Skeletal muscle satellite cell (primary cell): ENCODE measurements around the gene ZNF618.

Source experiments
- H3K27me3 ChIP-seq: 2 replicates; pipeline ENCODE4 v1.7.0; 2013; ENCODE audit warnings: low read length; ENCODE audit not compliant: control insufficient read depth, insufficient read depth
- H3K36me3 ChIP-seq: 2 replicates; pipeline ENCODE4 v1.7.0; 2013; ENCODE audit warnings: mild to moderate bottlenecking, control low read depth, low read length; ENCODE audit not compliant: insufficient read depth
- H3K4me1 ChIP-seq: 2 replicates; pipeline ENCODE4 v1.7.0; 2013; ENCODE audit warnings: low read length; ENCODE audit not compliant: control insufficient read depth, insufficient read depth
- H3K4me2 ChIP-seq: 2 replicates; pipeline ENCODE4 v1.7.0; 2013; ENCODE audit warnings: mild to moderate bottlenecking, low read length
- H3K4me3 ChIP-seq: 2 replicates; pipeline ENCODE4 v1.7.0; 2013; ENCODE audit warnings: low read length
- H3K9ac ChIP-seq: 2 replicates; pipeline ENCODE4 v1.7.0; 2013; ENCODE audit warnings: mild to moderate bottlenecking, low read depth, low read length, moderate library complexity
- H3K9me3 ChIP-seq: replicated peaks from 2 replicates; pipeline ENCODE4 v1.7.0; 2013; ENCODE audit warnings: mild to moderate bottlenecking, control low read depth, low read length

The ZNF618 gene

DNA sequence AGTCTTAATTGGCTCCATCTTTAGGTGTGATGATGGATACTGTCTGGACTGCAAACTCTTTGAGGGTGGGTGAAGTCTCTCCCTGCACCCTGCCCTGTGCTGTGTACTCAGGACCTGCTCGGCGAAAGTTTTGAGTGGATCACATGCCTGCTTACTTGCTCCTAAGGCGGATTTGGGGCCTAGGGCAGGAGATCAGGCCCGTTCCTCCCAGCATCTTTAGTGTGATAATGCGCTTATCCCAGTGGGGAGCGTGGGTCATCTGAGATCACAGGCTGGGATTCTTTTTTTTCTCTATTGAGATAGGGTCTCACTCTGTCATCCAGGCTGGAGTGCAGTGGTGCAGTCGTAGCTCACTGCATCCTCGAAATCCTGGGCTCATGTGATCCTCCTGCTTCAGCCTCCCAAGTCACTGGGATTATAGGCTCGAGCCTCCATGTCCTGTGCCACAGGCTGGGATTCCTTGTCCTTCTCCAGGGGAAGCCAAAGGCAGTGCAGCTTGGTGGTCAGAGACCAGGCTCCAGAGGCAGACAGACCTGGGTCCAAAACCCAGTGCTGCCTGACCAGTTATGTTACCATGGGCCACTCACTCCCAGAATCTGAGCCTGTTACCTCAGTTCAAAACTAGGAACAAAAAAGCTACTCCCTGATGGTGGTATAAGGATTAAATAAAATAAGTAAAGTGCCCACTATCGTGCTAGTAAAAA is 59.7 kb downstream of the ZNF618 start:
- no peaks in the 10 kb centered on the region for H3K36me3 ChIP-seq
- H3K4me3 ChIP-seq: no peak overlapping the region
- H3K4me2 ChIP-seq: no peak overlapping the region
- H3K9ac ChIP-seq: no peak overlapping the region
- H3K9me3 ChIP-seq: no peaks in the 10 kb centered on the region
- H3K4me1 ChIP-seq: peaks cover under 1% of the 10 kb centered on the region
- no peaks in the 10 kb centered on the region for H3K27me3 ChIP-seq

DNA sequence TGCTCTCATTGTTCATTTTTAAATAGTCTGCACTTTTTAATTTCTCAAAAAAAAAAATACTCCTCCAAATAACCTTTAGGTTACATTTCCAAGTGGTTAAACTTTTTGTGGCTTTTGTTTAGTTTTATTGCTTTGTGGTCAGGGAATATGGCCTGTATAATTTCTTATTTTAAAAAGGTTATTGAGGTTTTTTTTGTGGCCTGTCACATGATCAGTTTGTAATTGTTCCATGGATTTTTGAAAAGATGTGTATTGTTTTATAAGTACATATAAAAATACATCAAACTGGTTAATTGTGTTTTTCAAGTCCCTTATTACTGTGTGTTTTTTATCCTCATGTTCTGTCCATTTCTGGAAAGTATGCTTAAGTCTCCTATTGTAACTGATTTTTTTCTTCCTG is 64.0 kb downstream of the ZNF618 start:
- Histone ChIP-seq H3K36me3 (no peaks in the 10 kb centered on the region), H3K27me3 (no peaks in the 10 kb centered on the region), H3K4me3 (no peak overlapping the region), H3K4me1 (peaks cover 3% of the 10 kb centered on the region), H3K9me3 (no peaks in the 10 kb centered on the region), H3K9ac (no peak overlapping the region), H3K4me2 (no peak overlapping the region)

GRCh38 chr9:113941056-113941455 is 64.9 kb downstream of the ZNF618 start:
- Histone ChIP-seq H3K4me3 (no peak overlapping the region), H3K4me2 (no peak overlapping the region), H3K27me3 (no peaks in the 10 kb centered on the region), H3K4me1 (peaks cover 3% of the 10 kb centered on the region), H3K9ac (no peak overlapping the region), H3K36me3 (no peaks in the 10 kb centered on the region), H3K9me3 (no peaks in the 10 kb centered on the region)

DNA sequence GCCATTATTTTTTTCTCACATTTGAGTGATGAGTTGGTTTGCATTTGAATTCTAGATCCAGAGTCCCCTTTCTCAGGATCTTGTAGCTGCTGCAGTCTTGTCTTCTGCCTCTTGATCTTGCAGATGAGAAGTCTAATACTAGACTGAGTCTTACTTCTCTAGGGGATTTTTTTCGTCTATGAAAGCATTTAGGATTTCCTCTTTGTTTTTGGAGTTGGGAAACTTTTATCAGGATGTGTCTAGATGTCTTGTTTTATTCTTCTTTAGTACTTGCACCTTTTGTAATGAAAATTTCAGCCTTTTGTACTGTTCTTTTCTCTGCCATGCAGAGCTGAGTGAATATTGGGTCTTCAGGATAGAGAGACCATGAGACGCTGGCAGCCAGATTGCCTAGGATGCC is 65.4 kb downstream of the ZNF618 start:
- H3K9ac ChIP-seq: no peak overlapping the region
- H3K27me3 ChIP-seq: no peaks in the 10 kb centered on the region
- no peak overlapping the region for H3K4me3 ChIP-seq
- no peaks in the 10 kb centered on the region for H3K9me3 ChIP-seq
- H3K4me2 ChIP-seq: no peak overlapping the region
- peaks cover 3% of the 10 kb centered on the region for H3K4me1 ChIP-seq
- no peaks in the 10 kb centered on the region for H3K36me3 ChIP-seq

- Histone ChIP-seq H3K9me3 (no peaks in the 10 kb centered on the region), H3K27me3 (no peaks in the 10 kb centered on the region), H3K4me1 (peaks cover 3% of the 10 kb centered on the region), H3K36me3 (peaks cover 6% of the 10 kb centered on the region), H3K9ac (no peak overlapping the region), H3K4me2 (no peak overlapping the region), H3K4me3 (no peak overlapping the region)
Observed at GRCh38 chr9:113943112-113944009, 67.3 kb downstream of the ZNF618 start.

GRCh38 chr9:113945784-113946183 is 69.7 kb downstream of the ZNF618 start:
- Histone ChIP-seq H3K4me1 (peaks cover 3% of the 10 kb centered on the region), H3K9me3 (no peaks in the 10 kb centered on the region), H3K36me3 (peaks cover 6% of the 10 kb centered on the region), H3K27me3 (no peaks in the 10 kb centered on the region), H3K9ac (no peak overlapping the region), H3K4me2 (no peak overlapping the region), H3K4me3 (no peak overlapping the region)

DNA sequence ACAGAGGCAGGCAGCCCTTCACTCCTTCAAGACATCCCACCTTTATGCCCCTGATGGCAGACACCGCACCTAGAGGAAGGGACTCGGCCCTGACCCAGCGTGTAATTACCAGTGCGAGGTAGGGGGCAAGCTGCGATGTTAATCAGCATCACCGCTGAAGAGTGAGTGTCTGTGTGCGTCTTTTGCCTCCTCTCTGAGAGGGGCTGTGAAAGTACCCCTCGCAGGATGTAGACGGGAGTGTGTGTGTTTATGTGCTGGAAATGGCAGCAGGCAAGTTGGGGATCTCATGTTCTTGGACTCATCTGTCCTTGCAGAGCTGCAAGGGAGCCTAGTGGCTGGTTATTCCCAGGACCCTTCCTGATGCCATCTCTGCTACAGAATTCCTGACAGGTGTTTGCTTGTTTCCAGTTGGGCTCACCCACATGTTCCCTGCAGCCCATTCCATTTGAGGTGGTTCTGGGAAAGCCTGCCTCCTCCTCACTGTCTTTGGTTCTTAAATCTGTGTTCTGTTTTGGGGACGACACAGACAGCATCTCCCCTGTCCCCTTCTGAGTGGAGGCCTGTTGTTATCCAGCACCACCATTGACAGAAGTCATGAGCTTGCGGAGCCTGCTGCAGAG is 70.5 kb downstream of the ZNF618 start:
- H3K9ac ChIP-seq: no peak overlapping the region
- no peaks in the 10 kb centered on the region for H3K4me1 ChIP-seq
- H3K36me3 ChIP-seq: peaks cover 6% of the 10 kb centered on the region

GRCh38 chr9:113947941-113948340 is 71.8 kb downstream of the ZNF618 start:
- Histone ChIP-seq H3K4me1 (peaks cover 9% of the 10 kb centered on the region), H3K9me3 (no peaks in the 10 kb centered on the region), H3K36me3 (peaks cover 6% of the 10 kb centered on the region), H3K9ac (no peak overlapping the region), H3K4me3 (no peak overlapping the region), H3K27me3 (no peaks in the 10 kb centered on the region), H3K4me2 (no peak overlapping the region)

More for the DNA sequence above, 70.5 kb downstream of the ZNF618 start:
- Histone ChIP-seq H3K4me2 (no peak overlapping the region), H3K9me3 (no peaks in the 10 kb centered on the region), H3K4me3 (no peak overlapping the region), H3K27me3 (no peaks in the 10 kb centered on the region)

GRCh38 chr9:113948891-113949570 is 72.9 kb downstream of the ZNF618 start:
- no peak overlapping the region for H3K4me3 ChIP-seq
- H3K9me3 ChIP-seq: no peaks in the 10 kb centered on the region
- no peak overlapping the region for H3K9ac ChIP-seq
- H3K27me3 ChIP-seq: no peaks in the 10 kb centered on the region
- peaks cover 19% of the 10 kb centered on the region for H3K4me1 ChIP-seq
- no peak overlapping the region for H3K4me2 ChIP-seq
- H3K36me3 ChIP-seq: peaks cover 6% of the 10 kb centered on the region

GRCh38 chr9:113949571-113950078 is 73.5 kb downstream of the ZNF618 start:
- Histone ChIP-seq H3K9me3 (no peaks in the 10 kb centered on the region), H3K9ac (no peak overlapping the region), H3K4me3 (no peak overlapping the region), H3K27me3 (no peaks in the 10 kb centered on the region), H3K4me1 (peaks cover 25% of the 10 kb centered on the region), H3K36me3 (peaks cover 6% of the 10 kb centered on the region), H3K4me2 (no peak overlapping the region)
